GM18909 (cell line): Measurements from ENCODE around the gene LTK.
"Not testable (repeated sequence)": the region's sequence is repeated elsewhere in the genome, so short reads cannot be mapped to it uniquely, and the experiment has no call there.

ENCODE experiments used
- ATAC-seq: cut with Tn5 transposase; IDR thresholded peaks from one replicate; pipeline ENCODE4 v1.9.1; 2021; ENCODE audit warnings: mild to moderate bottlenecking; ENCODE audit not compliant: unreplicated experiment, poor library complexity

The LTK gene

GRCh38 chr15:41482110-41482877 lies 31.3 kb downstream of the LTK start:
- no peak for ATAC-seq

- no peak for ATAC-seq
These were observed 33.1 kb downstream of the LTK start for GRCh38 chr15:41480396-41481140.

- ATAC-seq: no peak
These were observed 37.1 kb downstream of the LTK start for GRCh38 chr15:41476416-41477048.

- no peak for ATAC-seq
These were observed 38.7 kb downstream of the LTK start for GRCh38 chr15:41474941-41475340.

GRCh38 chr15:41474436-41474835 lies 39.2 kb downstream of the LTK start:
- ATAC-seq: no peak

GRCh38 chr15:41473418-41473817 lies 40.2 kb downstream of the LTK start:
- no peak for ATAC-seq

GRCh38 chr15:41469644-41470043 lies 44.0 kb downstream of the LTK start:
- ATAC-seq: not testable (repeated sequence)

- ATAC-seq: no peak
These were observed 46.9 kb downstream of the LTK start for GRCh38 chr15:41466711-41467110.

- no peak for ATAC-seq
These were observed 47.7 kb downstream of the LTK start for GRCh38 chr15:41465822-41466421.

- ATAC-seq: no peak
These were observed 48.6 kb downstream of the LTK start for GRCh38 chr15:41464889-41465580.

- no peak for ATAC-seq
These were observed 51.4 kb downstream of the LTK start for GRCh38 chr15:41462084-41462795.
